Natural killer cell treated with Interleukin-12 subunit alpha and Interleukin-12 subunit beta and Interleukin-15 and Interleukin-18, amount 100 ng/mL, for 72 hours (primary cell): ENCODE results near the gene DNAH8. TPM values are rescaled to one million over a fixed set of nuclear protein-coding genes. Genes with fewer than 3 reads are reported as not detected.
"Not testable (repeated sequence)": the region's sequence is repeated elsewhere in the genome, so short reads cannot be mapped to it uniquely, and the experiment has no call there.

Experiments
- ATAC-seq, 2 donors: fragments of 150-1000 bp; cut with Tn5 transposase in 1 of 2; sonication (Bioruptor Pico), chemical (Tn5 transposase) in 1 of 2; 2 replicates each; pipeline ENCODE4 v1.10.0; 2021
- DNase-seq: peaks from one replicate; pipeline ENCODE4 v3.0.0; 2022; ENCODE audit warnings: low spot score
- H3K27ac Mint-ChIP-seq, 2 donors: 1 replicate in 1 of 2; 2 replicates in 1 of 2; pipeline ENCODE4 v1.8.0; 2022; ENCODE audit warnings: mixed read lengths in 2 of 2, mild to moderate bottlenecking in 1 of 2, moderate library complexity in 1 of 2
- H3K27me3 Mint-ChIP-seq, 2 donors: 1 replicate in 1 of 2; 2 replicates in 1 of 2; pipeline ENCODE4 v1.8.0; 2022; ENCODE audit warnings: mixed read lengths in 2 of 2
- H3K36me3 Mint-ChIP-seq: one replicate; pipeline ENCODE4 v1.8.0; 2022; ENCODE audit warnings: mixed read lengths
- H3K4me1 Mint-ChIP-seq, 2 donors: 1 replicate in 1 of 2; 2 replicates in 1 of 2; pipeline ENCODE4 v1.8.0; 2022; ENCODE audit warnings: low read depth in 2 of 2, mixed read lengths in 2 of 2, mild to moderate bottlenecking in 1 of 2
- H3K4me3 Mint-ChIP-seq: one replicate; pipeline ENCODE4 v1.8.0; 2022; ENCODE audit warnings: mixed read lengths
- H3K9me3 Mint-ChIP-seq: 2 replicates; pipeline ENCODE4 v1.8.0; 2022; ENCODE audit warnings: mixed read lengths
- total RNA-seq, 2 donors: library from RNA; stranded (reverse); gene quantifications; one replicate each; pipeline ENCODE4 v1.2.3, GENCODE V29; 2022

Gene DNAH8
- total RNA-seq, 2 donors from 2014 or later: 0.12 to 0.22 TPM

DNA sequence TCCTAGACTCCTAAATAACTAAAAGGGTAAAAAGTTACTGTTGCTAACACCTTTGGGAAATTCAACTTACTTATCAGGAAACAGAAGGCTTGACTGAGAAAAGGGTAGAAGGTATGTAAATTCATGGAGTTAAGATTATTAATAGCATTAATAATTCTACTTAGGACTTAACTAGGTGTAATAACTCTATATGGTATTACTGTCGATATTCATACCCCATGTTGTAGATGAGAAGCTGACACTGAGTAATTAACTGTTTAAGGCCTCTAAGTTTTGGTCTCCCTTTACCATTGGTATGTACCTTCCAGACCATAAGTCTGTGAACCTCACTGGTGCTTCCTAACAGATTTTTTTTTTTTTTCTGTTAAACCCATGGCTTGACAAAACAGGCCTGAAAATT is 27.6 kb upstream of the DNAH8 start:
- H3K27me3 Mint-ChIP-seq: no peaks in the 10 kb centered on the region
- ATAC-seq (no peak), DNase-seq (no peak)
- H3K4me1 Mint-ChIP-seq: peaks cover 12 to 16% of the 10 kb centered on the region in 2 donors
- no peak overlapping the region for H3K4me3 Mint-ChIP-seq
- H3K27ac Mint-ChIP-seq: peak overlapping the region in 1 of 2 donors; percentile 49
- H3K36me3 Mint-ChIP-seq: no peaks in the 10 kb centered on the region
- H3K9me3 Mint-ChIP-seq: no peaks in the 10 kb centered on the region

DNA sequence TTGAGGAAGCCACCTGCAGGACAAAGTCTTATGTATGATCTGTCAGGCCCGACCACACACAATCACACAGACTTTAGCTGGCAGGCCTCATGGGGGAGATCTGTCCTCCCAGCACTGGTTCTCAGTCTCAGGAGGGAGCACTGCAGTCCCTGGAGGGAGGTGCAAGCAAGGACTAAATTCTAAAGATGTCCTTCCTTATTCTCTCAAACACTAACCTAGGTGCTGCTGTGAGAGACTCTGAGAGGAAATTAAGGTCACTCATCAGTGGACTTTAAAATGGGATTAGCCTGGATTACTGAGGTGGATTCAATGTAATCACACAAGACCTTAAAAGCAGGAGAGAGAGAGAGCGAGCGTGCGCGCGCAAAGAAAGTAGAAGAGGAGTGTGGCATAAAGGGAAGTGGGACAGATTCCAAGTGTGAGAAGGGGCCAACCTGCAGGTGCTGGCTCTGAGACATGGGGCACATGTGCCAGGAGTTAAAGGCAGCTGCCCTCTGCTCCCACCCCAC is 26.5 kb upstream of the DNAH8 start:
- Mint-ChIP-seq H3K27ac (peak overlapping the region in 1 of 2 donors; percentile 63), H3K36me3 (no peaks in the 10 kb centered on the region), H3K9me3 (no peaks in the 10 kb centered on the region), H3K27me3 (no peaks in the 10 kb centered on the region), H3K4me3 (no peak overlapping the region), H3K4me1 (peaks cover 15 to 18% of the 10 kb centered on the region in 2 donors)
- DNase-seq (no peak), ATAC-seq (no peak)

DNA sequence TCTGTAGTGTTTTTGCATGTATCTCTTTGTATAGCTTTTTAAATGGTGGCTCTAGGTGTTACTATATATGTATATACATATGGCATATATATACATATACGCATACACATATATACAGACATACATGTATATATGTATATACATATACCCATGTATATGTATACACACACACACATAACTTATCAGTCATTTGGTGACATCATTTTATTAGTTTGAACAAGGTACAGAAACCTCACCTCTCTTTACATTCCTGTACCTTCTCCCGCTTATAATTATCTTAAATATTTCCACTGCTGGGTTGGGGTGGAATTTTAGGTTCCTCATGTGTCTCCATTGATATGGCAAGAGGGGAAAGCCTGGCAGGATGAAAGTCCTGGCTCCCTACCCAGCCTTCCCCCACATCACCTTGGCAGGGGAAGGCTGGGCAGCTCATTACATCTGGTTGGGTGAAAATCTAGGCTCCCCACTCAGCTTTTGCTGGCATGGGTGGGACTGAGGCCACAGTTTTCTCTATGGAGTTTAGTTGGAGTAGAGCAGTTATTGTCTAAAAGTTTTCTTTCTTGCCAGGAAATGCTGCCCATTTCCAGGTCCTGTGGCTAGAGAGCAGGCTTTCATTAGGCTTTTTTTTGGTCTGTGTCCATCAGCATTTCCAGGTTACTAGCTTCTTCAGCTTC is 19.7 kb upstream of the DNAH8 start:
- peak overlapping the region; percentile 11 to 53 for H3K27ac Mint-ChIP-seq
- peak overlapping the region; percentile 25 for H3K4me3 Mint-ChIP-seq
- no peak for DNase-seq
- no peak for ATAC-seq
- H3K9me3 Mint-ChIP-seq: peaks cover 8% of the 10 kb centered on the region
- peaks cover 27 to 47% of the 10 kb centered on the region in 2 donors for H3K4me1 Mint-ChIP-seq
- peaks cover 21% of the 10 kb centered on the region for H3K36me3 Mint-ChIP-seq
- H3K27me3 Mint-ChIP-seq: no peaks in the 10 kb centered on the region

DNA sequence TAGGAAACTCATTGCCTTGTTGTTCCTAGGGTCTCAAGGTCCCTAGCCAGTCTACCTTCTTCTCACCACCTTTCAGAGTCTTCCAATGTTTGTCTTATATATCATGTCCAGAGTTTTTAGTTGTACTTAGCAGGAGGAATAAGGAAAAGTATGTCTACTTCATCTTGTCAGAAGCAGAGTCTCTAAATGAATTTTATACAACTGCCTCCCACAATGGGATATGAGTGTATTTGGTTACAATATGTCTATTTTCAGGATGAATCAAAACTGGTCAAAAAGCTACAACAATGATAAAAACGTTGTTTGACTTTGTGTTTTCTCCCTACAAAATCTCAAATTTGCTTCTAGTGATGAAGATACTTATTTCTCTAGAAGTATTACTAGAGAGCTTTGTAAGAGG is 19.2 kb upstream of the DNAH8 start:
- peak overlapping the region; percentile 25 for H3K4me3 Mint-ChIP-seq
- H3K27ac Mint-ChIP-seq: peak overlapping the region; percentile 11 to 53
- H3K27me3 Mint-ChIP-seq: no peaks in the 10 kb centered on the region
- peaks cover 9% of the 10 kb centered on the region for H3K9me3 Mint-ChIP-seq
- ATAC-seq (no peak), DNase-seq (no peak)
- H3K4me1 Mint-ChIP-seq: peaks cover 28 to 48% of the 10 kb centered on the region in 2 donors
- H3K36me3 Mint-ChIP-seq: peaks cover 23% of the 10 kb centered on the region

DNA sequence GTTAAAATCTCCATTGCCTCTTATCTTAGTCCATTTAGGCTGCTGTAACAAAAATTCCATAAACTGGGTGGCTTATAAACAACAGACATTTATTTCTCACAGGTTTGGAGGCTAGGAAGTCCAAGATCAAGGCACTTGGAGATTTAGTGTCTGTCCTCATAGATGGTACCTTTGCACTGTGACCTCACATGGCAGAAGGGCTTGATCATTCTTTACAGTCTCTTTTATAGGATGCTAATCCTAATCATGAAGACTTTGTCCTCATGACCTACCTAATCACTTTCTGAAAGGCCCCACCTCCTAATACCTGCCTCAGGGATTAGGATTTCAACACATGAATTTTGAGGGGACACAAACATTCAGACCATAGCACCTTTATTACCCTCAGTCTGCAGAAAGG is 18.8 kb upstream of the DNAH8 start:
- Mint-ChIP-seq H3K9me3 (peaks cover 9% of the 10 kb centered on the region), H3K4me3 (peak overlapping the region; percentile 25), H3K27me3 (no peaks in the 10 kb centered on the region), H3K4me1 (peaks cover 28 to 52% of the 10 kb centered on the region in 2 donors), H3K27ac (peak overlapping the region; percentile 11 to 53), H3K36me3 (peaks cover 23% of the 10 kb centered on the region)
- ATAC-seq (no peak), DNase-seq (no peak)

DNA sequence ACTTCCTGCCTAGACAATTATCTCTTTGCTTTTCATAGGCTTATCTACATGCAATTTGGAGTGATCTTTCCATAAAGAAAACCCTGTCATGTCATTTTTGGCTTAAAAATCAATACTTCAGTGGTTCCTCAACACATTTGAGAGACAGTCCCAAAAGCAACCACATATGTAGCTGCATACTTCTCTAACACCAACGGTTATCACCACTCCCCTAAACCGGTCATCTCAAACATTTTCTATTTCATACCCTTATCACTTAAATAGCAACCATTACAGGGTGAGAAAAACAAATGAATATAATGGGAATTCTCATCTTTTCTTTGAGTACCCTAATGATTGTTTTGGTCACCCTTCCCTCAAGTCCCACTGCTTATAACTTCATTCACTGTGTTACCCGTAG is 17.3 kb upstream of the DNAH8 start:
- peaks cover 37 to 56% of the 10 kb centered on the region in 2 donors for H3K4me1 Mint-ChIP-seq
- ATAC-seq (peak in 1 of 2 donors; percentile 57), DNase-seq (no peak)
- H3K36me3 Mint-ChIP-seq: peaks cover 29% of the 10 kb centered on the region
- no peaks in the 10 kb centered on the region for H3K27me3 Mint-ChIP-seq
- peak overlapping the region; percentile 47 for H3K4me3 Mint-ChIP-seq
- peak overlapping the region in 1 of 2 donors; percentile 40 for H3K27ac Mint-ChIP-seq
- H3K9me3 Mint-ChIP-seq: peaks cover 9% of the 10 kb centered on the region

DNA sequence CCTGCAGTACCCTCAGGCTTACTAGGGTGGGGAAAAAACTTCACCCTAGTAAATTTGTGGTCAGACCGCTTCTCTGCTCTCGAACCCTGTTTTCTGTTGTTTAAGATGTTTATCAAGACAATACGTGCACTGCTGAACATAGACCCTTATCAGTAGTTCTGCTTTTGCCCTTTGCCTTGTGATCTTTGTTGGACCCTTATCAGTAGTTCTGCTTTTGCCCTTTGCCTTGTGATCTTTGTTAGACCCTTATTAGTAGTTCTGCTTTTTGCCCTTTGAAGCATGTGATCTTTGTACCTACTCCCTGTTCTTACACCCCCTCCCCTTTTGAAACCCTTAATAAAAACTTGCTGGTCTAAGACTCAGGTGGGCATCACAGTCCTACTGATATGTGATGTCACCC is 15.4 kb upstream of the DNAH8 start:
- H3K27ac Mint-ChIP-seq, H3K9me3 Mint-ChIP-seq, H3K27me3 Mint-ChIP-seq, ATAC-seq, DNase-seq: not testable (repeated sequence)
- peaks cover 29% of the 10 kb centered on the region for H3K36me3 Mint-ChIP-seq
- H3K4me3 Mint-ChIP-seq: peak overlapping the region; percentile 23
- peaks cover 35 to 60% of the 10 kb centered on the region in 2 donors for H3K4me1 Mint-ChIP-seq

DNA sequence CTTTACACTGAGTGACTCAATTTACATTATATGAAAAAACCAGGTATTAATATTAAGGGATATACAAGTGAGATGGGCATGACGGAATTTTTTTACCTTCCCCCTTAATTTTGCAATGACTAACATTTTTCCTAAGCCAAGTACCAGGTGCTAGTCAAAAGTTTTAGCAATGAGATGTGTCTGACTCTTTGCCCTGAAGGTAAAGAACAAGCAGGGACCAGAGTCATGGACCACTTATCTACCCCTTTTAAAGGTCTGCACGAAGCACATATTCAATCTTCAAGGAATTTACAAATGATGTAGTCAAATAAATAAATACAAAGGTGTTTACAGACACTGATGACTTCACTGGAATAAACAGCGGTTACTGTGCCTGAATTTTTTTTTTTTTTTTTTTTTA is 13.6 kb upstream of the DNAH8 start:
- H3K4me3 Mint-ChIP-seq: peak overlapping the region; percentile 94
- no peak for DNase-seq
- ATAC-seq: no peak
- H3K27ac Mint-ChIP-seq: peak overlapping the region; percentile 82 to 91
- H3K4me1 Mint-ChIP-seq: peaks cover 29 to 50% of the 10 kb centered on the region in 2 donors
- H3K36me3 Mint-ChIP-seq: peaks cover 23% of the 10 kb centered on the region
- H3K27me3 Mint-ChIP-seq: no peaks in the 10 kb centered on the region
- peaks cover 9% of the 10 kb centered on the region for H3K9me3 Mint-ChIP-seq

DNA sequence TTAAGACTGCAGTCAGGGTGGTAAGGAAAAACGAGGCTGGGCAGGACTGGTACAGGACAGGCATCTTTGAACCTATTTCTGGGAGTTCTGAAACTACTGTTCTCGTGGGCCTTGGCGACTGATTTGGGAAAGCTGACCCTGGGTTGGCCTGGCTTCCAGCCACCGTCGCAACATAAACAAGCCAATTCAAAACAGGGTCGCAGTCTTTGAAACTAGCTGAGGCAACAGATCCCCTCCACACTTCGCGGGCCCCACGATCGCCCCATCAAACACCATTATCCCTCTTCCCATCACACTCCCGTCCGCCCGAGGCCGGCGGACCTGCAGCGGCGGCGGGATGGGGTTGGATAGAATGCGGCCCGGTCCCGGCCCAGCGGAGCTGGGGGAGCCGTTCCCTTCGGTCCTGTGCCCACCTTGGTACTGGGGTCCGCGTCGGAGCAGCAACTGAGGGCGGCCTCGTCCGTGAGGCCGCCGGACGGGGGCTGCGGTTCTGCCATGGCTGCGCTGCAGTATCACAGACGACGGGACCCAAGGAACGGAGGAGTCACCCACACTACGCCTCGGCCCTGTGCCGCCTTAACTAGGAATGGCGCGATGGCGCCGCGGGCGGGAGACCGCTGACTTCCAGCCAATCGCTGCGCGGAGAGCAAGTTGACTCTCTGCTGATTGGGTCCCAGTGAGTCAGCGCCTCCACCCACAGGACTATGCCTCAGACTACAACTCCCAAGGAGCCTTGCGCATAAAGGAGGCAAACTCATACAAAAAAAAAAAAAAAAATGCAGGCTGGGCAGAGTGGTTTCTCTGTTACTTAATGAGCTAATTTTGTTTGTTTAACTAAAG is 12.3 kb upstream of the DNAH8 start, which contains the start of gene GLO1:
Gene GLO1 (minus strand): TSS at position 588 of the 840 bp plus-strand sequence. CDS start 91 bp downstream, at position 497.
- Mint-ChIP-seq H3K27me3 (peaks cover 6 to 10% of the 10 kb centered on the region in 2 donors), H3K27ac (peak within 1 kb of the TSS; percentile 82 to 91)

DNA sequence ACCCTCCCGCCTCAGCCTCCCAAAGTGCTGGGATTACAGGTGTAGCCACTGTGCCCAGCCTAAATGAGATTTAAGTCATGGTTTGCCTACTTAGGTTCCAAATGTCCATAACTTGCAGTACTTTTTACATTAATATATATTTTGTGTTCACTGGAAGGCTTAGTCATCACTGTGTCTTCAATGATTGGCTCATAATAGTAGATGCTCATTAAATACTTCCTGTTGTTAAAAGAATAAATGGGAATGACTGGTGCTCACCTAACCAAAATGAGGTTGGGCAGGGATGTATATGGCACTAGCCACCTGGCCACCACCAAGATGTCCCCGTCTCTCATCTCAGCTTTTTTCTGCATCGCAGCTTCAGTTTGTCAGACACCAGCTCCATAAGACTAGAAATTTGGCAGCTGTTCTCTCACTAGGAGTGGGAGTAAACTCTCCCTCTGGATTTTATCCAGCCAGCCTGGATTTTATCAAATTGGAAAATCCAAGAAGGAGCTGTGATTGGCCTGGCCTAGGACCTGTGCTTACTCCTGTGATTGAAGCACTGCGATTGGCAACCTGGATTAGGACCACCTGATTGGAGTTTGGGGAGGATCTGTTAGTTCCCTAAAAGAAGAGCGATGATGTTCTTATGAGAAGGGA is 11.0 kb upstream of the DNAH8 start:
- no peak for DNase-seq
- H3K9me3 Mint-ChIP-seq: peaks cover 9% of the 10 kb centered on the region
- H3K4me1 Mint-ChIP-seq: peaks cover 18 to 31% of the 10 kb centered on the region in 2 donors
- ATAC-seq: no peak
- H3K4me3 Mint-ChIP-seq: no peak overlapping the region
- H3K27ac Mint-ChIP-seq: no peak overlapping the region
- H3K27me3 Mint-ChIP-seq: peaks cover 8 to 10% of the 10 kb centered on the region in 2 donors
- H3K36me3 Mint-ChIP-seq: peaks cover 18% of the 10 kb centered on the region

More for the DNA sequence above, 12.3 kb upstream of the DNAH8 start, which contains the start of gene GLO1:
- H3K9me3 Mint-ChIP-seq: peaks cover 9% of the 10 kb centered on the region
- DNase-seq (peak; percentile 96), ATAC-seq (peak; percentile 100)
- H3K4me3 Mint-ChIP-seq: peak within 1 kb of the TSS; percentile 94
- peaks cover 27 to 42% of the 10 kb centered on the region in 2 donors for H3K4me1 Mint-ChIP-seq
- H3K36me3 Mint-ChIP-seq: peaks cover 23% of the 10 kb centered on the region

DNA sequence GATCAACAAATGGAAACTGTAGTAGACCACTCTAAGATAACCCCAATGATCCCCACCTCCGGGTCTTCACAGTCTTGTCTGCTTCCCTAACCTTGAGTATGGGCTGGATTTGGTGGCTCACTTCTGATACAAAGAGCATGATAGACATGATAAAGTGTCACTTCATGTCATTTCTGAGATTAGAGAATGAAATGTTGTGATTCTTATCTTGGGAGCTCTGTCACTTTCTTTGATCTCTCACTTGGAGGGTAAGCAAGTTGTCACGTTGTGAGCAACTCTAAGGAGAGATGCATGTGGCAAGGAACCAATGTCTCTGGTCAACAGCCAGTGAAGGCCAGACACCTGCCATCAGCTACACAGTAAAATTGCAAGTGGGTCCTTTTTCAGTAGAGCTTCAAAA is 9.2 kb upstream of the DNAH8 start:
- Mint-ChIP-seq H3K4me3 (no peak overlapping the region), H3K4me1 (peaks cover 11 to 33% of the 10 kb centered on the region in 2 donors), H3K27ac (no peak overlapping the region), H3K9me3 (no peaks in the 10 kb centered on the region), H3K27me3 (peaks cover 15 to 16% of the 10 kb centered on the region in 2 donors), H3K36me3 (peaks cover 6% of the 10 kb centered on the region)
- ATAC-seq (no peak), DNase-seq (no peak)

DNA sequence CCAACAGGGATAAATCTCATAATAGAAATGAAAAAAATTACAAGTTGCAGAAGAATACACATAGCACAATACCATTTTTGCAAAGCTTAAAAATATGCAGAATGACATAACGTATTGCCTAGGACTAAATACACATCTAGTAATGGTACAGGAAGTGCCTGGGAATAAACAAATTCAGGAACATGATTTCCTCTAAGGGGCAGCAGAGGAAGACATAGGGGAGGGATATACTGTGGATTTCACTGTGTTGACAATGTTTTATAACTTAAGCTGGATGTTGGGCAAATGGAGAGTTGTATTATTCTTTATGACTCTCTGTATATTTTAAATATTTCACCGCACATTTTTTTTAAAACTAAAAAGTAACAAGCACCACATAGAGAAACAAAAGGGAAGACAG is 6.6 kb upstream of the DNAH8 start:
- DNase-seq: no peak
- H3K9me3 Mint-ChIP-seq: no peaks in the 10 kb centered on the region
- no peak overlapping the region for H3K27ac Mint-ChIP-seq

DNA sequence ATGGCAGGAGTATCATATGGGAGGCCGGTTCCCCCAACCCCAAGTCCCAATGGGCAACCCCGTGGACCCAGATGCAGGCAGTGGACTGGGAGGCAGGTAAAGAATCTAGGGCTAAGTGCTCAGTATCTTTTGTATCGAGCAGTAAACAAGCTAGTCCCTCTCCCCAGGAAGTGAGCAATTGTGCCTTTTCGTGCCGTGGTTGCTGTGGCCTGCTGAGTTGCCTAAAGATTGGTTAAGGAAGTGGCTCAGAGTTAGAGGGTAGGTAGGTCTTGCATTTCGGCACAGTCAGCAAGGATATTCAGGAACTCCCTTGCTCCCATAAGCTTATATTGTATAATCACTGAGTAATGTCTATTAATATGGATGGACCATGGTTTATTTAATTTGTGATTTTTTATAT is 1.3 kb upstream of the DNAH8 start:
- Mint-ChIP-seq H3K27me3 (peaks cover 16 to 17% of the 10 kb centered on the region in 2 donors), H3K4me1 (peaks cover 25 to 41% of the 10 kb centered on the region in 2 donors), H3K36me3 (peaks cover 5% of the 10 kb centered on the region), H3K9me3 (peaks cover 3% of the 10 kb centered on the region), H3K4me3 (peak overlapping the region; percentile 72), H3K27ac (peak overlapping the region; percentile 88)
- ATAC-seq (peak; percentile 90 to 92), DNase-seq (peak; percentile 77)

More for the DNA sequence above, 6.6 kb upstream of the DNAH8 start:
- Mint-ChIP-seq H3K4me1 (peaks cover 7 to 23% of the 10 kb centered on the region in 2 donors), H3K4me3 (no peak overlapping the region), H3K36me3 (no peaks in the 10 kb centered on the region), H3K27me3 (peaks cover 15 to 16% of the 10 kb centered on the region in 2 donors)
- ATAC-seq: no peak
